B cell (primary cell): Measurements from ENCODE around the gene PRODH. TPM values are rescaled to one million over a fixed set of nuclear protein-coding genes. Genes with fewer than 3 reads are reported as not detected.
"Not testable (repeated sequence)": the region's sequence is repeated elsewhere in the genome, so short reads cannot be mapped to it uniquely, and the experiment has no call there.

Experiments
- ATAC-seq: fragments of 200-7000 bp; cut with Tn5 transposase; one replicate; pipeline ENCODE4 v1.10.0; 2021; ENCODE audit warnings: low read depth, mild to moderate bottlenecking, moderate number of reproducible peaks, moderate library complexity
- CTCF ChIA-PET: fragments of 350-600 bp; sonication (Branson Sonifier 250); formaldehyde crosslinking; loops from one replicate; lab custom pipeline; 2021; ENCODE audit warnings: antibody characterized with exemption, inconsistent platforms; lab: Charles Lee
- POLR2A ChIA-PET: fragments of 350-600 bp; sonication (Branson Sonifier 250); formaldehyde crosslinking; loops from one replicate; lab custom pipeline; 2021; ENCODE audit warnings: antibody characterized with exemption; lab: Charles Lee
- DNase-seq: peaks from one replicate; pipeline ENCODE4 v3.0.0; 2013
- H2AFZ ChIP-seq: 2 replicates; pipeline ENCODE4 v1.6.1; 2012; ENCODE audit warnings: mild to moderate bottlenecking, low read depth, low read length; ENCODE audit not compliant: insufficient read depth, poor library complexity, severe bottlenecking
- H3K27ac ChIP-seq, 2 donors: 1 replicate in 1 of 2; 2 replicates in 1 of 2; pipeline ENCODE4 v1.5.1; 2012 to 2013; ENCODE audit warnings: low read length in 2 of 2, mild to moderate bottlenecking in 2 of 2, moderate library complexity in 1 of 2
- H3K27me3 ChIP-seq, 4 experiments: fragments of 200-600 bp in 1 of 4; sonication (generic) in 1 of 4; replicated peaks in 1 of 4; 1 replicate in 2 of 4; 2 replicates in 2 of 4; pipeline versions ENCODE4 v1.6.1 to v1.7.0; 2013 to 2016; ENCODE audit warnings: low read length in 3 of 4, mild to moderate bottlenecking in 2 of 4, mixed read lengths in 1 of 4, moderate library complexity in 1 of 4; ENCODE audit not compliant: insufficient read depth in 4 of 4, control insufficient read depth in 3 of 4; ENCODE audit errors: control extremely low read depth in 1 of 4
- H3K36me3 ChIP-seq, 2 experiments: replicated peaks in 1 of 2; 1 replicate in 1 of 2; 2 replicates in 1 of 2; pipeline versions ENCODE4 v1.6.1 to v1.7.1; 2013; ENCODE audit warnings: low read length in 1 of 2; ENCODE audit not compliant: insufficient read depth in 2 of 2, control insufficient read depth in 1 of 2; ENCODE audit errors: control extremely low read depth in 1 of 2, extremely low read depth in 1 of 2
- H3K4me1 ChIP-seq, 2 donors: fragments of 200-600 bp in 1 of 2; sonication (generic) in 1 of 2; 1 replicate in 1 of 2; 2 replicates in 1 of 2; pipeline versions ENCODE4 v1.5.1 to v1.6.1; 2013 to 2017; ENCODE audit warnings: low read length in 2 of 2; ENCODE audit not compliant: control insufficient read depth in 2 of 2, insufficient read depth in 2 of 2
- H3K4me2 ChIP-seq: replicated peaks from 2 replicates; pipeline ENCODE3; 2012; ENCODE audit warnings: mild to moderate bottlenecking, low read depth, low read length; ENCODE audit not compliant: poor library complexity, severe bottlenecking
- H3K4me3 ChIP-seq, 5 experiments: fragments of 200-600 bp in 1 of 5; sonication (generic) in 1 of 5; 1 replicate in 3 of 5; 2 replicates in 2 of 5; pipeline versions ENCODE4 v1.5.1 to v1.7.0; 2011 to 2016; ENCODE audit warnings: low read length in 4 of 5, mild to moderate bottlenecking in 4 of 5, low read depth in 2 of 5, control low read depth in 1 of 5, moderate library complexity in 1 of 5; ENCODE audit not compliant: insufficient read depth in 1 of 5; ENCODE audit errors: control extremely low read depth in 1 of 5, extremely low read depth in 1 of 5
- H3K79me2 ChIP-seq: fragments of 200-600 bp; sonication (generic); one replicate; pipeline ENCODE4 v1.6.0; 2016; ENCODE audit warnings: low read length; ENCODE audit not compliant: control insufficient read depth, insufficient read depth
- H3K9ac ChIP-seq: fragments of 200-600 bp; sonication (generic); 2 replicates; pipeline ENCODE4 v1.6.1; 2017; ENCODE audit warnings: mild to moderate bottlenecking, low read length, moderate library complexity
- H3K9me3 ChIP-seq, 3 donors: one replicate each; pipeline versions ENCODE4 v1.6.1 to v1.7.1; 2013; ENCODE audit warnings: low read length in 2 of 3; ENCODE audit not compliant: control insufficient read depth in 2 of 3, insufficient read depth in 1 of 3; ENCODE audit errors: control extremely low read depth in 1 of 3
- H4K20me1 ChIP-seq: 2 replicates; pipeline ENCODE4 v1.6.0; 2012; ENCODE audit warnings: mild to moderate bottlenecking, low read length; ENCODE audit not compliant: insufficient read depth, control insufficient read depth, poor library complexity, severe bottlenecking
- H3K27ac Mint-ChIP-seq: one replicate; pipeline ENCODE4 v1.8.0; 2021; ENCODE audit warnings: mixed read lengths
- H3K27me3 Mint-ChIP-seq: one replicate; pipeline ENCODE4 v1.8.0; 2021; ENCODE audit warnings: mixed read lengths
- H3K4me1 Mint-ChIP-seq: one replicate; pipeline ENCODE4 v1.8.0; 2021; ENCODE audit warnings: mixed read lengths
- H3K4me3 Mint-ChIP-seq: one replicate; pipeline ENCODE4 v1.8.0; 2021; ENCODE audit warnings: mixed read lengths
- H3K9me3 Mint-ChIP-seq: one replicate; pipeline ENCODE4 v1.8.0; 2022; ENCODE audit warnings: mixed read lengths; ENCODE audit not compliant: insufficient read depth
- CTCF ChIP-seq: fragments of 200-600 bp; IDR thresholded peaks from one replicate; pipeline ENCODE4 v1.8.0; 2022; ENCODE audit warnings: antibody characterized with exemption, mild to moderate bottlenecking
- EZH2 ChIP-seq: IDR thresholded peaks from 2 replicates; pipeline ENCODE4 v1.6.1; 2012; ENCODE audit warnings: borderline replicate concordance, low read depth, mild to moderate bottlenecking, moderate library complexity, low read length; ENCODE audit not compliant: insufficient read depth, poor library complexity, severe bottlenecking
- WGBS: methylation state at CpG from one replicate; pipeline ENCODE4 v1.1.5; 2013; ENCODE audit warnings: missing lambda C conversion rate; ENCODE audit not compliant: insufficient coverage; 5-methylcytosine and 5-hydroxymethylcytosine counted together
- intact Hi-C: fragments of 100-400 bp; cut with micrococcal nuclease; formaldehyde crosslinking; loops from one replicate; pipeline ENCODE4 v1.10.0; 2022
- polyA plus RNA-seq: library from polyadenylated mRNA; depleted of rRNA; stranded (reverse); fragments of >200 nt; gene quantifications from 2 replicates; pipeline ENCODE4 v1.2.3, GENCODE V29; 2012
- total RNA-seq, 2 donors: library from RNA; stranded (reverse); fragments of 120-200 nt in 1 of 2; gene quantifications; 1 replicate in 1 of 2; 2 replicates in 1 of 2; pipeline versions ENCODE4 v1.2.3 to v1.2.4, GENCODE V29; 2013 to 2022

PRODH gene
- total and polyA plus RNA-seq, 2 donors (not counting 1 experiment from before 2014, with no cell fraction given) = not detected

GRCh38 chr22:18890510-18891192 lies 45.4 kb downstream of the PRODH start:
- H3K27ac Mint-ChIP-seq, intact Hi-C loops, DNase-seq, H3K27ac ChIP-seq, H2AFZ ChIP-seq, CTCF ChIA-PET, H4K20me1 ChIP-seq, H3K36me3 ChIP-seq, POLR2A ChIA-PET, H3K79me2 ChIP-seq, H3K27me3 ChIP-seq, H3K9ac ChIP-seq, H3K9me3 Mint-ChIP-seq, H3K4me1 ChIP-seq, H3K4me3 ChIP-seq, H3K4me2 ChIP-seq, H3K4me1 Mint-ChIP-seq, H3K9me3 ChIP-seq, H3K27me3 Mint-ChIP-seq, H3K4me3 Mint-ChIP-seq, ATAC-seq: not testable (repeated sequence)
- no CpG with 5 or more reads among the region's 5 CpGs for WGBS

- H3K27ac ChIP-seq = no peak overlapping the region
- H3K27me3 Mint-ChIP-seq = no peaks in the 10 kb centered on the region
- H4K20me1 ChIP-seq = no peaks in the 10 kb centered on the region
- WGBS = no CpG with 5 or more reads among the region's 8 CpGs
- H3K4me3 ChIP-seq = no peak overlapping the region
- intact Hi-C loops = no loop called here
- H3K9ac ChIP-seq = no peak overlapping the region
- POLR2A ChIA-PET = no interaction called here
- no peaks in the 10 kb centered on the region for H3K79me2 ChIP-seq
- H3K9me3 ChIP-seq = no peaks in the 10 kb centered on the region
- H3K36me3 ChIP-seq = no peaks in the 10 kb centered on the region
- no peak overlapping the region for H2AFZ ChIP-seq
- peaks cover 2% of the 10 kb centered on the region for H3K9me3 Mint-ChIP-seq
- no peak overlapping the region for H3K4me3 Mint-ChIP-seq
- H3K27me3 ChIP-seq = no peaks in the 10 kb centered on the region
- H3K4me1 Mint-ChIP-seq = no peaks in the 10 kb centered on the region
- DNase-seq (no peak), ATAC-seq (no peak)
- TF ChIP-seq EZH2 = no peak
- TF ChIP-seq CTCF = no peak
- H3K4me2 ChIP-seq = no peak overlapping the region
- H3K4me1 ChIP-seq = no peaks in the 10 kb centered on the region
- H3K27ac Mint-ChIP-seq = no peak overlapping the region
- CTCF ChIA-PET = interaction anchor here (0.5 kb wide), 1 partner anchor 743 kb away, joined by 3 read pairs; no protein-coding TSS in a partner anchor
Measured at GRCh38 chr22:18888115-18888514, 48.0 kb downstream of the PRODH start.

- H3K4me1 ChIP-seq, H3K79me2 ChIP-seq, H4K20me1 ChIP-seq, H3K4me3 Mint-ChIP-seq, H3K27me3 Mint-ChIP-seq, intact Hi-C loops, H3K27ac ChIP-seq, H2AFZ ChIP-seq, H3K36me3 ChIP-seq, POLR2A ChIA-PET, H3K4me1 Mint-ChIP-seq, H3K9me3 Mint-ChIP-seq, H3K27ac Mint-ChIP-seq, H3K9me3 ChIP-seq, CTCF ChIA-PET, H3K9ac ChIP-seq, H3K4me3 ChIP-seq, ATAC-seq, H3K27me3 ChIP-seq, H3K4me2 ChIP-seq: not testable (repeated sequence)
- peak; percentile 0 for DNase-seq
- WGBS = 93% methylated on average over 3 of the region's 4 CpGs
Measured at GRCh38 chr22:18884465-18884864, 51.6 kb downstream of the PRODH start.
